NCI-H1048 (cell line): Measurements from ENCODE around the gene SEC14L1.
"Not testable (repeated sequence)": the region's sequence is repeated elsewhere in the genome, so short reads cannot be mapped to it uniquely, and the experiment has no call there.

Source experiments
- DNase-seq: peaks from one replicate; lab custom pipeline; 2025; lab: John Stamatoyannopoulos, UW

Gene SEC14L1

GRCh38 chr17:77116371-77116860 is 24.4 kb upstream of the SEC14L1 start:
- no peak for DNase-seq

GRCh38 chr17:77117415-77117814 is 23.4 kb upstream of the SEC14L1 start:
- DNase-seq: no peak

GRCh38 chr17:77118251-77118928 is 22.4 kb upstream of the SEC14L1 start:
- DNase-seq: no peak

- DNase-seq: no peak
These were observed 21.0 kb upstream of the SEC14L1 start for GRCh38 chr17:77119668-77120301.

GRCh38 chr17:77120868-77121267 is 19.9 kb upstream of the SEC14L1 start:
- DNase-seq: no peak

- no peak for DNase-seq
These were observed 16.4 kb upstream of the SEC14L1 start for GRCh38 chr17:77124192-77124889.

- no peak for DNase-seq
These were observed 15.3 kb upstream of the SEC14L1 start for GRCh38 chr17:77125432-77125901.

- DNase-seq: no peak
These were observed 14.2 kb upstream of the SEC14L1 start for GRCh38 chr17:77126519-77126918.

GRCh38 chr17:77127735-77128361 is 12.9 kb upstream of the SEC14L1 start:
- DNase-seq: no peak

GRCh38 chr17:77128896-77129567 is 11.7 kb upstream of the SEC14L1 start:
- no peak for DNase-seq

GRCh38 chr17:77129568-77130301 is 11.0 kb upstream of the SEC14L1 start:
- no peak for DNase-seq

- no peak for DNase-seq
These were observed 10.2 kb upstream of the SEC14L1 start for GRCh38 chr17:77130525-77130924.

GRCh38 chr17:77131904-77132303 is 8.9 kb upstream of the SEC14L1 start:
- DNase-seq: no peak

- no peak for DNase-seq
These were observed 8.2 kb upstream of the SEC14L1 start for GRCh38 chr17:77132411-77133086.

GRCh38 chr17:77133087-77133638 is 7.6 kb upstream of the SEC14L1 start:
- DNase-seq: no peak

GRCh38 chr17:77136420-77136767 is 4.4 kb upstream of the SEC14L1 start:
- DNase-seq: no peak

- DNase-seq: no peak
These were observed 3.7 kb upstream of the SEC14L1 start for GRCh38 chr17:77137111-77137510.

- not testable (repeated sequence) for DNase-seq
These were observed 2.9 kb upstream of the SEC14L1 start for GRCh38 chr17:77137886-77138285.

- peak; percentile 94 for DNase-seq
These were observed 447 bp upstream of the SEC14L1 start for GRCh38 chr17:77140166-77140877.
